GM21390 (cell line): ENCODE data around the gene USP32.

Experiments
- ATAC-seq: cut with Tn5 transposase; IDR thresholded peaks from one replicate; pipeline ENCODE4 v1.9.1; 2021; ENCODE audit not compliant: unreplicated experiment

Gene USP32

DNA sequence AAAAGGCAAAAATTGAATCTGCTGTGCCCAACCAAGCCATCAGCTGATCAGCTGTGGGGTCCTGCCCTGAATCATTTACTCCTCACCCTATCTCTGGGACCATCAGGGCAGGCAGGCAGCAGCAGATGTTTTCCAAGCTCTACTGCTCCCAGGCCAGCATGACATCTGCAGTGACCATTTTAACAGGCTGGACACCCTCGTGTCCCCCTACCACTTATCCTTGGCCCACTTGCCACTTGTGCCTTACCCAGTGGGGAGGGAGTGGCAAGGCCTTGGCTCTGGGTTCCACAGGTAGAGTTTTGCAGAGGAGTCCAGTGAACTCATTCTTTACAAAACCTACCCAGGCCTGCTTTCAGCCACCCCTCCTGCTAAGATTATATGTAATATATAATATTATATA lies 254.2 kb downstream of the USP32 start:
- ATAC-seq = no peak

DNA sequence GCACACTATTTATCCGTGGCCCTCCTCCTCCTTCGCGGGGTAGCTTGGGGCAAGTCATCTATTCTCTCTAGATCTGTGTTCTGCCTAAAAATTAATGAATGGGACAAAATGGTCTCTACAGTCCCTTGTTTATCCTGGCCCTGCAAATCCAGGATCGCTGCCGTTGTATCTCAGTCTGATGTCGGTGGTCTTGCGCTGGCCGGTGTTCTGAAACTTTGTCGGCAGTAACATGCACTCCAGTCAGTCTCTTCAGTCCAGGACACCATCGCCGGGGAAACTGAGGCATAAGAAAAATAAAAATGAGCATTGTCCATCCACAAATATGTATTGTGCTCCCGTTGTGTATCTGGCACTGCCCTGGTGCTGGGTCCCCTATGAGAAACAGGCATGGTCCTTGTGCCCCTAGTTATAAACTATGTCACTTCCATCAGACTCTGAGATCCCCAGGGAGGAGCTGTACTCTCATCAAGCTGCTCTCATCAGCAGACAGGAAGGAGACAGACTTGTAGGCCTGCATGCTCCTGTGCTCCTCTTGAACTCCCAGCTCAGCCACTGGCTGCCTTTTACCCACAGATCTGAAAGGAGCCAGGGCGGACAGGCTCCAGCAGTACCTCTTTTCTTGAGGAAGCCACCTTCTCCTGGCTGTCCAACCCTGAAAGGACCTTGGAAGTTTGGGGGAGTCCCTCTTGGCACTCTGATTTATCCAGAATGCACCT lies 255.8 kb downstream of the USP32 start:
- ATAC-seq = no peak

DNA sequence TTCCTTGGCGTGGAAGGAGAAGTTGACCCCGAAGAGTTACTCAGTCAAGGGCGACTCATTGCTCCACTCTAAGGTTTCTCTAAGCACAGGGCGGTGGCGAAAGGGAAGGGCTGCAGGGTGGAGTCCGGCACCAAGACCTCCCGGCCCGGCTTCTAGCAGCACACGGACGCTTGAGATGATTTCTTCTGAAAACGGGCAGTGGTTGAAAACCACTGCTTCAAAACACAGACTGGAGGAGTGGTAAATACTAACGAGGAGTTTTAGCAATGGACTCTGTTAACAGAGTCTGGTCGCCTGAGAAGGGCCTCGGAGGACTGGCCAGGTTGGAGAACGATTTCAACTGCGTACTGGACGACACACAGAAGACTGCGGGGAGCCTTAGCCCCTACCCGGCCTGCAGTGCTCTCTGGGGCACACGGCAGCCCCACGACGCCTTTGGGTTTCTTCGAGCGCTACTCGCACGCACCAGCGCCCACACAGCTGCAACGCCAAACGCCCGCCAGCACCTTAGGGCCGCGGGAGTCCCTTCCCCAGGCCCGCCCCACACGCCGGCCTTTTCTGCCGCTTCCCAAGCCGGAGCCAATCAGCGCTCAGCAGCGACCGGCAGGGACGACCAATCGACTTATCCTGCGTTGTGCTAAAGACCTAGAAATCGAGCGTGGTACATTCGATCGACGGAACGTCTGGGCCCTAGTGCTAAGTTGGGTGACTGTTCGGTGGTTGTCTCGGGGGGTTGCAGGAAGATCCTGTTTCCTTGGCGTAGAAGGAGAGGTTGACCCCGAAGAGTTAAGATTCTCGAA lies 256.6 kb downstream of the USP32 start:
- ATAC-seq = peak; percentile 86

DNA sequence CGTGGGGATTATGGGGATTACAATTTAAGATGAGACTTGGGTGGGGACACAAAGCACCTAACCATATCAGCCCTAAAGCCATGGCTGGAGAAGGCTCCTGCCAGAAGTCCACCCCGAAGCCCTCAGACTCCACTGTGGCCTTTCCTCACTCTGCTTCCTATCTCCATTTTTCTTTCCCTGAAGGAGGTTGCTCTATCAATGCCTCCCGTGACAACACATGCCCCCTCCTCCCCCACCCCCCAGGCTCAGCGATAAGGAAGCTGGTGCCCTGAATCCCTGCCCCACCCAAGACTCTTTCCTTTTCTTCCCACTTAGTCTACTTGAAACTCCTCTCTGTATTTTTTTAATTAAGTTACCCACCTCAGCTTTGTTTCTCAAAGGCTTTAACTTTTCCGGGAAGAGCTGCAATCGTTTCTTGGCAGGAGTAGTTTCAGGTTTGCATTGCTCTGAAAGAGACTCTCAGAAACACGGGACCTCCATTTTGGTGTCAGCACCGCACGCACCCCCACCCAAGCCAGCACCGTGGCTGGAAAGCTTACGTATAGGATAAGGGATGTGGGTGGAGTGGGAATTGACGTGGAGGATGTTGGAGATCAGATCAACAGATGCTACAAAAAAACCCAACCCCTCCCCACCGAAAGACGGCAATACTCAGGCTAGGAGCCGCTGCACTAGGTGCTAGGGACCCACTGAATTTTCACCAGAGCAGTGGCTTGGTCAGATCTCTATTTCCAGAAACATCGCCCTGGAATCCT lies 257.4 kb downstream of the USP32 start:
- ATAC-seq = peak; percentile 8

DNA sequence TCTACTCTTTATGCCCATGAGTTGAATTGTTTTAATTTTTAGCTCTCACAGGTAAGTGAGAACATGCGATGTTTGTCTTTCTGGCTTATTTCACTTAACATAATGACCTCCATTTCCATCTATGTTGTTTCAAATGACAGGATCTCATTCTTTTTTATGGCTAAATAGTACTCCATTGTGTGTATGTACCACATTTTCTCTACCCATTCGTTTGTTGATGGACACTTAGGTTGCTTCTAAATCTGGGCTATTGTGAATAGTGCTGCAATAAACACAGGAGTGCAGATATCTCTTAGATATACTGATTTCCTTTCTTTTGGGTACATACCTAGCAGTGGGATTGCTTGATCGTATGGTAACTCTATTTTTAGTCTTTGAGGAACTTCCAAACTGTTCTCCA lies 261.5 kb downstream of the USP32 start:
- ATAC-seq = no peak

DNA sequence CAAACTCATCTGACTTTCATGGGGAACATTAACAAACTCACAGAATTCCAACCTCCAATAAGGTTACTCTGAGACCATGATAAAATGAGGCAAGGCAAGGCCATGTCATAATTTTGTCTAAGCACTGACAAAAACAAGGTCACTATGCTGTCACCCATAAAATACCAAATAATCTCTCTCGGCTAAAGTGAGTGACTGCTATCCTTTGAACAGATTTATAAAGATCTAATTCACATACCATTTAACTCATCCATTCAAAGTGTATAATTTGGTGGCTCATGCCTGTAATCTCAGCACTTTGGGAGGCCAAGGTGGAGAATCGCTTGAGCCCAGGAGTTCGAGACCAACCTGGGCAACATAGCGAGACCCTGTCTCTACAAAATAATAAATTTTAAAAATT lies 262.8 kb downstream of the USP32 start:
- ATAC-seq = no peak
